COLO829 (cell line): ENCODE data around the gene SEMA5A.
A peak's percentile ranks its signal among the peaks of the same experiment; 100 is the strongest.

ENCODE experiments used
- DNase-seq: peaks from one replicate; pipeline ENCODE4 v3.0.0; 2012; ENCODE audit warnings: low spot score

The SEMA5A gene

DNA sequence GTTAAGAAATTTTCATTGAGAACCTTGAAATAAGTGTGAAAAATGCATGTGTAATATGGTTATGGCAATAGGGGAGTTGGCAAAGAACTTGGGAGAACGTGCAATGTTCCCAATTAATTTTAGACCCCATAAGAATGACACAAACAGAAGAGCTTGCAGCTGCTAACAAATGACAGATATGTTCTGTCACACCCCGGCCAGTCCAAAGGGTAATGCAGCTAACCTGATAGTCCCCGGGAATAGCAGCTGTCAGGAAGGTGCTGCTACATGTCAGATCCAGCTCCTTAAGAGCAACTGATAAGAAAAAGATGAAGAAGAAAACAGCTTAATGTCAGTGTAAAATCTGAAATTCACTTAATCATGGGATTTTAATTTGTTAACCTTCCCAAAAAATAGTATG, 30.4 kb downstream of the SEMA5A start:
- DNase-seq = no peak

DNA sequence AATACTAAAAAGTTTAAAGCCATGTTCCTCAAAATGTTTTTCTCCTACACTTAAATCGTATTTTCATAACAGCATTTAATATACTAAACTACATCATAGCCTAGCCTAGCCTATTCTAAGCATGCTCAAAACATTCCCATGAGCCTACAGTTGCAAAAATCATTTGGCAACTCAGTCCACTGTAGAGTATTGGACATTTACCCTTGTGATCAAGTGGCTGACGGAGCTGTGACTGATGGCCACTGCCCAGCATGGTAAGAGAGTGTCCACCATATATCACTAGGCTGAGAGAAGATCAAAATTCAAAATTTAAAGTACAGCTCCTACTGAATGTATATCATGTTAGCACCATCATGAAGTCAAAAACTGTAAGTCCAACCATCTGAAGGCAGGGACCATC, 30.9 kb downstream of the SEMA5A start:
- DNase-seq = no peak

DNA sequence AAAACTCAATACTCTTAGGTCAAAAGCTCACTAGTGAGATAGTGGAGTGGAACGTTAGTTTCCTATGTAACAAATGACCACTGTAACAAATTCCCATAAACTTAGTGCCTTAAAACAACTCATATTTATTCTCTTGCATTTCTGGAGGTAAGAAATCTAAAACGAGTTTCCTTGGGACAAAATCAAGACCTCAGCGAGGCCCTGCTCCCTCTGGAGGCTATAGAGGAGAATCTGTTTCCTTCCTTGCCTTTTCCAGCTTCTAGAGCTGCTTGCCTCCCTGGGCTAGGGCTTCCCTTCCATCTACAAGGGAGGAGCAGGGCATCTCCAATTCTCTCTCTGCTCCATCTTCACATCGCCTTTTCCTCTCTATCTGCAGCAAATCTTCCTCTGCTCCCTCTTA, 32.0 kb downstream of the SEMA5A start:
- no peak for DNase-seq

DNA sequence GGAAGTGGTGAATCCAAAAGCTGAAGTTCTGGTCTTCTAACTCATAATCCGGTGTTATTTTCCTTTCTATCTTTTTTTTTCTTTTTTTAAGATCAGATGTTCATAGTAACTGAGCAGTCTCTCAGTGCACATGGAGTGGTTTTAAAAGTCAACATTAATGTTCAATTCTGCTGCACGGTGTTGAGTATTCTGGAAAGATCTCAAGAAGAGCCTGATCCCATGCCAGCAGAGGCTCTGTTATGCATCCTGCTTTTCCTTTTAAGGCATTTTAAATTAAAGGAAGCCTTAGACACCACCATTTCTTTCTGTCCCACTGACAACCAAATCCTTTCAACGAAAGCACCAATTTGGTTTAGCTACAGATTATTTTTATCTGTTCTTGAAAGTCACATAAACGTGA, 33.4 kb downstream of the SEMA5A start:
- no peak for DNase-seq

DNA sequence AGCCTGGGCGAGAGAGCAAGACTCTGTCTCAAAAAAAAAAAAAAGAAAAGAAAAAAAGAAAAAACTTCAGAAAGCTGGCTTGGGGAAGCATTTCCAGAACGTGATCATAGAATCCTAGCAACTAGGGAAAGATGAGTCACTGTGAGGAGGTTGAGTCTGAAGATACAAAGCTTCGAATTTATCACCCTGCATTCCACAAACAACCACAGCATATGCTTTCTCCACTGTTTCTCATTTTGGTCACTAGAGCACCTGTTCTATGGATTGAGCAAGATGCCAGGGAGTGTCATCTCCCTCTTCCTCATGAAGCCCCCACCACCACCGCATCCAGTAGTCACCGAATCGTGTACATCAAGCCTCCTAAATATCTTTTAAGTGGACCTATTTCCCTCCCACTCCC, 37.9 kb downstream of the SEMA5A start:
- peak; percentile 13 for DNase-seq

DNA sequence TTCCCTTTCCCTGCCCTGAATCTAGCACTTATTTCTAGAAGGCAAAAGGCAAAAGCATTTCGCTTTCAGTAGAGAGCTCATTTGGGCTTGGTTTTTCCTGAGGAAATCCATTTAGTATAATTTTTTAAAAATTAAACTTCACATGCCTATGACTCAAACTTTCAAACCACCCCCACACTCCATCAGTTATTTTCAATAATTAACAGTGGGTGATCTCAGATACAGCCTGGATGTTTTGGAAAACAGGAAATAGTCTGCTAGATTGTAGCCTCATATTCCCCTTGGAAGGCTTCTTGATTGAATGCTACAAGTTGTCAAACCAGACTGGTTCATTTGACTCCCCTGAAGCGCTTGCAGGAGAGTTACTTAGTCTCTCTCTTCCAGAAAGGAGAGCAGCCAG, 40.6 kb downstream of the SEMA5A start:
- peak; percentile 24 for DNase-seq

DNA sequence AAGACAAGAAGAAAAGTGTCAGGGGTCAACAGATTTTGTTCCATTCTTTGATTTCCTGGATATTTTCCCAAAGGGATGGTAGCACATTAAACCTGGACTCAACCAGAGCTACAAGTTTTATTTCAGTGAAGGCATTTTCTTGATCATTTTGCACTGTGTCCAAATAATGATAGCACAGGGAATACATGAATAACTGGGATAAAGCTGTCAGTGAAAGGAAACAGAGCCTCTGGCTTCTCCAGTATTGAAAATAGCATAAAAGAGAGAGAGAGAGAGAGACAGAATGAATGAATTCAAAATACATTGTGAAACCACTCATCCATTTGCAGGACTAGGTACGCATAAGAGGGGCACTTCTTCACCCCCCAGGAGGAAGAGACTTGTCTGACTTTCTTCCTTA, 43.0 kb downstream of the SEMA5A start:
- DNase-seq = no peak

DNA sequence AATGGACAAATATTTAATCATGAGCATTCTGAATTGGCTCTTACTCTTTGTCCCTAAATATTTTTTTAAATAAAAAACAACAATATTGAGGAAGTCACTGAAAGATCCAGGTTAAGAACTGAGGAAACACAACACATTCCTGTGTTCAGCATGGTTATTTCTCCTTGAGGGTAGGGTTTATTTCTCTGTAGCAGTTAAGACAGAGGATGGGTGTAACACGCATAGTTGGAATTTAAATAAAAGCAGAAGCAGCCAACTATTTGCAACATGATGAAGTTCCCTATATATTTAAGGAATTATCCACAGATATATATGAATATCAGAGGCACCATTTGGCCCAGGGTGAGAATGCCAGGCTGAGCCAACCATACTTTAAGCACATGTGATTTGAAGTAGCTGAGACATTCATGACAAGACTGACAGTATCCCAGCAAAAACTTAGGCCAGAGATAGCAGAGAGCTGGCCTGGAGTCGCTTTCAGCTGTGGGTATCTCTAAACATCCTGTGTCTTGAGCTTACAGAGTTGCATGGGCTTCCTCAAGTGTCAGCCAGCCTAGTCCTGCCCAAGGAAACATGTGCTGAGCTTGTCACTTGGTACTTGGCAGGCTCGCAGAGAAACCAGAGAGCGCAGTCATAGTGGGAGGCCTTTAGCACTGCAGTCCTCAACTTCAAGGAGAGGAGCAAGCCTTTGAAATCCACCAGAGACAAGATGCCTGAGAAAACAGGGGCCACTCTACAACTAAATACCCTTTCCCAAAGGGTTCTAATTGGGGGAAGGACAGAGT, 43.6 kb downstream of the SEMA5A start:
- no peak for DNase-seq

DNA sequence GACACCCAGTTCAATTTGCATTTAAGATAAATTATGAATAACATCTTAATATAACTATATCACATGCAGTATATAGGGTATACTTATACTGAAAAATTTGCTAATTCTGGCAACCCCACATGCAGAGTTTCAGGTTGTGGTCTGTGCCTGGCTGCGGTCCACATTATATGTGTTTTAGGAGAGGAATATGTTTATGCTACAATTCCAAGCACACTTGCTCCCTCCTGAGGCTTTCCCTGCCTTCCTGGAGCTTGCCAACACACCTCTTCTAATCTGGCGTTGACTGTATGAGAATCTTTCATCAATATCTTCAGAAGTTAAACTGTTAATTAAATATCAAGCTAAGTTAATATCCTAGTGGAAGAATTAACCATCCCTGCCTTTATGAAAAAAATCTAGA, 45.2 kb downstream of the SEMA5A start:
- no peak for DNase-seq

DNA sequence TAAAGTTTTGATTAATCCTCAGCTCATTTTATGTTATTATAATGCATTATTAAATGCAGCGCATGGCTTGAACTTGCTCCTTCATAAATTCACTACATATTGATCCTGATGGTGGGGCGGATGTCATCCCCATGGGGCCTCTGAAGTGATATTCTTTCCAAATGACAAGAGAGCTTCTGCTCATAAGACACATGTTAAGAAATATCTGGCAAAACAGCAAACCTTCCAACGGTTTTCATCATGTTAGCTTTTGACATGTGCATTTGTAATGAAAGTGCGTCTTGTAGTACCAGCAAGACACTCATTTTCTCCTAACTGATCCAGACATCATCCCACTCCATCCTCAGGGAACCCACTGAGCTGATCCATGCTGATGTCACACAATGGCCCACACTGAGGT, 45.7 kb downstream of the SEMA5A start:
- DNase-seq = no peak

DNA sequence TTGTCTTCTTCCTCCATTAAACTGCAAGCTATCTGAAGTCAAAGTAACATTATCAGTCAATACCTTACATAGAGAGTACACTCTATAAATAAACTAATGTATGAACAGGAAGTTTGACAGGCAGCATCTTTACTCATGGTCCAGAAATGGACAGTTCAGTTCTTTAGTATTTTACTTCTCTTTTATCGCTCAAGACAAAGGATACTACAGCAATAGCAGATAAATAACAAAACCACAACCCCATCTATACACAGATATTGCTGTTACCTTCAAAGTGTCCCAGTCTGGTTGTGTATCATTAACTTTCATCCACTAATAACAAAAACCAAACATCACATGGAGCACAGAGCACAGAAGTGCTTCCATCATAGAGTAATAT, 46.4 kb downstream of the SEMA5A start:
- no peak for DNase-seq

DNA sequence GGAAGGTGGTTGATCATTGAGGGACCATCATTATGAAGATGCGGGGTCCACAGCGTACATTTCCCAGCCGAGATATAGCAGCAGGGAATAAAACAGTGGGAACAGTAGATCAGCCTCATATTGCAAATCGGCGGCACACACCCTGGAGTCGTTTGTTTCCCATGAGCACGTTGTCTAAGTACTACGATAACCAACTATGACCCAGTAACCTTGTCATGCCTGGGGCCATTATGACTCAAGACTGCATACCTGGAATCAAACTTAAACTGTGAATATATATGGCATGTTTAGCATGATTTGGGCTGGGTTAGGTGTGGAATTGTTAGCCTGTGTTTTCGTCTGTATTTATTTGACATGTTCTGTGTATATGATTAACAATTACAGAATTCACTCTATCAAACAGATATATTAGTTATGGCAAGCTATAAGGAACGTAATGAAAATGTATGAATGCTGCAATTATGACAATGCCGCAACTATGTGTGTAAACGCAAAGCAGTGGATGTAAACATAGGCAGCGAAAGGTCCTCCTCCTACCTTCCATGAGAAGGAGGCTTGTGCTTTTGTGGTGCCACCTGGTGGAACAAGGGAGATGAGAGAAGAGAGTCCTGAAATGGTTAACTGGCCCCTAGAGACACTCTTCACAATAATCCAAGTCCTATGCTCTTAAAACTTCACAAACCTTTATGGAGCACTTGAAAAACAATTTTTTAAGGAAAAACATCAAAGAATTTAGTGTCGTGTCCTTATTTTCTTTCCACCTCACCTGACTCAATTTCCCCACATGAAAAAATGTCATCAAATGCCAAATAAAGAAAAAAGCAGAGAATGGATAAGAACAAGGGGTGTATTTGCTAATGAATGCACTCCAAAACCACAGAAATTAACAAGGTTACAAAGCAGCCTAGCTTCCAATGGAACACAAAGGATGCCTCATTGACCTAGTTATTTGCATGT, 47.1 kb downstream of the SEMA5A start:
- peak; percentile 21 for DNase-seq

DNA sequence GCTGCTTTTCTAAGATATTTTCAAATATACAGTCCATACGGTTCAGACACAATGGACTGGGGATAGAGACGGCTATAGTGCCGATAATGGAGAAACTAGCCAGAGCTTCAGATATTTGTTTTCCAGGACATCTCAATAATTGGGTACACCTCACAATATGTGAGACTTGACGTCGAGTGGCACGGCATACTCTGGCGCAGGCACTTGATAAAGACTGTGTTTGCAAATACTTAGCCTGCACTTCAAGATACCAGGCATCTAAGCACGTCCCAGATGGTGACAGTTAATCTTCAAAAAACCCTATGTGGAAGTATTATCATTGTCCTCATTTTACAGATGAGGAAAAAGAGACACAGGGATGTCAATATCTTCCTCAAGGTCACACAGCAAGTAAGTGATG, 48.5 kb downstream of the SEMA5A start:
- DNase-seq = no peak

DNA sequence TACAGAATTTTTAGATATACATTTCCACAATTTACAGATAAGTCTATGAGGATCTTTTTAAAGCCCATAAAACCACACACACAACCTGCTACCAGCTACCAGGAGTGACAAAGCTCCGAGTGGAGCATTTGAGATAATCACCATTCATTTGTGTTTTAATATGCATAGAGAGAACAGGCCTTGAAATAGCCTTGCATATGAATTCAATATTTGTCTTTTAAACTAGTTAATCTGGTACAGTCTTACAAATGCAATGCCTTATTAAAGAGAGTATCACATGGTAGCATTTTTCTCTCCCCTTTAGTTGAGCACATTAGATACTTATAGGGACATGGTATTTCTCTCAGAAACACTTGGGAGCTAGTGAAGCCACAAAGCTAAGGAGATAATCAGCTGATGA, 49.1 kb downstream of the SEMA5A start:
- DNase-seq = no peak

DNA sequence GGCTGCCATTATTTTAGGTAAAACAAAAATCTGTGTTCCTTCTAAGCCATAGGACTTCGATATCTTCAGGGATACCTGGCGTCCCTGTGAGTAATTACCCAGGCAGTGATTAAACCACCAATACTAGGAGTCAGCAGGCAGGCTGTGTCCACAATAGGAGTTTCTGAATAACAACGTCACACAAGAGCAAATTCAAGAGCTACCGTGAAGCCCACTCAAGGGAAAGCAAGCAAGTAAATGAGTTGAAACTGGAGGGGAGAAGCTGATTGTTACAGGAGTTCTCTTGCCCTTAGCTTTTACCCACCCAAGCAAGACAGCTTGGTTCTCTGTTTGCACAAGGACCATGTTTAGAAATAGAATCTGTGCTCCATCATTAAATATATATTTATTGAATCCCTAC, 50.8 kb downstream of the SEMA5A start:
- no peak for DNase-seq

DNA sequence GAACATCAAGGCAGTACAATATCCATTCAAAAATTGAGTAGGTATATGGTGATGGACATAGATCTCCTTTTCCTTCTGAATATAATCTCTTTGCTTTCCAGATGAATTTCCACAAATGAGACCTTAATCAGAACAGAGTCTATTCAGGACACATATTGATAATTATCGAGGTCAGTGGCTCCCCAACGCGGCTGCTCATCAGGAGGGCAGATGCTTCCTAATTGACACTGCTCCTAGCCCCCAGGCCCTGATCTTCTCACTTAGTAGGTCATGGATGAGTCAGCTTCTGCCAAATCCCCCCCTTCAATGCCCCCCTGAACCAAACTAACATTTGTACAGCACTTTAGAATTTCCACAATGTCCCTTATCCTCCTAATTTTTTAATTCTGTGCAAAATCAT, 51.6 kb downstream of the SEMA5A start:
- no peak for DNase-seq

DNA sequence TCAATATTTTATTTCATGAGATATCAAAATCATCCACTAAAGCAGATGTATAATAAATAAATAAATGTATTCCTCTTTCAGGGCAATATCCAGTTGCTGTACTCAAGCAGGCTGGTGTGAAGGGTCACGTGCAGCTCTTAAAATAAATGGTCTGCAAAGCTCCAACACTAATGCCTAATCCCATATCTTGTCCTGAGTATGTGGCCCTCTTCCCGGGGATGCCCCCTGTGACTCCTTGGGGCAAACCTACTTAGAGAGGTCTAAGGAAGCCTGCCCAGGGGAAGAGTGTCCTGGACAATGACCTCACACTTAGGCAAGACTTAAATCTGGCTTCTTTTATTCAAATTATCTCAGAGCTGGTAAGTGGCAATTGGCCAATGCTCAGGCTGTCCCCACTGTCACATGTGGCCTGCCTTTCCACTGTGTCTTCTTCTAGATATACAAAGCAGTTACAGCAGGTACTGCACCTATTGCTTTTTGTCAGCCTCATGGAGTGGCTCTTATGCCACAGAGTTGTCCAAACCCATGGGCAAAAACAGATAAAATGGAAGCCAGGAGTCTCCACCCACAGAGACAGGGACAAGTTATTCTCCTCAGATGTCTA, 55.3 kb downstream of the SEMA5A start:
- DNase-seq = no peak

DNA sequence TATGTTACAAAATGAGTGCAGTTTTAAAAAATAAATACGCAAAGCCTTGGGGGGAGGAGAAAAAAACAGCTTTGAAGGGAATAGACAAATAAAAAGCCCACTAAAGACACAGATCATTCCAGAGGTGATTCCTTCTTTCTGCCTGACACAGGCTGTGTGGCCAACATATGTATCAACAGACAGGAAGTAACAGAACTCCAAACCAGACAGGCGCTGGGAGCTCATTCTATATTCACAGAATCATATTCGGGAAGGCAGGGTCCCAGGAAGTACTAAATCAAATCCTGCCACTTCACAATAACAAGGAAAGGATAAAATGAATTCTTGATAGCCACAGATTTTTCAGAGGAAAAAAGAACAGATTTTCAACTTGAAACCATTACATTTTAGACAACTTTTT, 62.1 kb downstream of the SEMA5A start:
- DNase-seq = no peak

DNA sequence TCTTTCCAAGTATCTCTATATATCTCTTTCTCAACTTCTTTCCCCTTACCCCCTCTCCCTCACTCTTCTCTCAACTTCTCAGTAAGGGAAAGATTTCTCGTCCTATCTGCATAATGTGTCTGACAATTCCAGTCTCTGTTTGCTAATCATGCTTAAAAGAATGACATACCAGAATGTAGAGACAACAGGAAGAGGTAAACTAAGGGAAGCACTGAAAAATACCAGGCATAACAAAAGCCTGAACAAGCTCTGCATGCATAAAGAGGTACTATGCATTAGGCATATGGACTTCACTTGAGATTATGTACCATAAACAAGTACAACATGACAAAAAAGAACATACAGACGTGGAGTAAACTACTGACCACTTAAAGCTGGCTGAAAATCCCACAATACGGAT, 62.6 kb downstream of the SEMA5A start:
- no peak for DNase-seq

DNA sequence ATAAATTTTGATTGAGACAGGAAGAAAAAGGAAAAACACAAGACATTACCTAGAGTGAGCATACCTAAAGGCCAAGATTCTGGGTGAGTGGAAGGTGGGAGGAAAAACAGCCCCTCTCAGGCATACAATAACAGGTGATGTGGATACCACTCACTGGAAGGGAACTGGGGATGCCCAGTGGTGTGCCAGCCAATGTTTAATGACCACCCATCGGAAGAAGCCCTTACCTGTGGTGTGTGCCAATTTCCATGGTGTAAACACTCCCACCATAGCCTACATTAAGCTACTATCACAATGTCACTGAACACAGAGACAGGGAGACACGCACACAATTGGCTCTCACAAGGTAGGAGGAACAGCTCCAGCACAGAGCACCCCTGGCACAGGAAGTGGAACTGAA, 63.5 kb downstream of the SEMA5A start:
- no peak for DNase-seq

DNA sequence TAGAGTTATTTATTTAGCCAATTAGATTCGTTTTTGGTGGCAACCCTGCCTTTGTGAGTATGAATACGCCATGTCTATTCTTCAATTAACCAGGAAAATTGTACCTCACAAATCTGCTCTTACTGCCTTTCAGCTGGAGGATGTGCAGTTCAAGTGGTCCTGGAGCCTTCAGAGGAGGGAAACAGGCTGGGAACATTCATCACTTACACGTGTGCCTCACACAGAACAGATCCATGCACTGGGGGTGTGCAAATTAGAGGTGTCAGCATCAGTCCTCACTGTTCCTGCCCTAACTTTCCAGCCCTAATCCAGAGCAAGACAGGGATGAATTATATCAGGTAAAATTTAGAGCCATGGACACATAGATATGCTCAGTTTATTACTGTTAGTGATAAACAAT, 65.4 kb downstream of the SEMA5A start:
- no peak for DNase-seq

DNA sequence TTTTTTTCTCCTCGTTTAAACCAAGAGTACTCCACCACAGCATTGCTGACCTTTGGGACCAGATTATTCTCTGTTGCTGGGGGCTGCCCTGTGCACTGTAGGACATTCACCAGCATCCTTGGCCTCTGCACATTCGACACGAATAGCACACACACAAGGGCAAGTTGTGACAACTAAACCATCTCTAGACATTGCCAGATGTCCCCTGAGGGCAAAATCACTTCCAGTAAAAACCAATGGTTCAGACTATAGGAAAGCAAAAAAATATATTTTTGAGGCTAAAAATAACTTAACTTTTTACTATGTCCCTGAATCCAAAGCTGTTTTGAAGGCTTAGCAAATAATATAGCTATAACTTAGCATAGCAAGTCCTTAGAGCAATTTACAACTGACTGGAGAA, 65.9 kb downstream of the SEMA5A start:
- no peak for DNase-seq

DNA sequence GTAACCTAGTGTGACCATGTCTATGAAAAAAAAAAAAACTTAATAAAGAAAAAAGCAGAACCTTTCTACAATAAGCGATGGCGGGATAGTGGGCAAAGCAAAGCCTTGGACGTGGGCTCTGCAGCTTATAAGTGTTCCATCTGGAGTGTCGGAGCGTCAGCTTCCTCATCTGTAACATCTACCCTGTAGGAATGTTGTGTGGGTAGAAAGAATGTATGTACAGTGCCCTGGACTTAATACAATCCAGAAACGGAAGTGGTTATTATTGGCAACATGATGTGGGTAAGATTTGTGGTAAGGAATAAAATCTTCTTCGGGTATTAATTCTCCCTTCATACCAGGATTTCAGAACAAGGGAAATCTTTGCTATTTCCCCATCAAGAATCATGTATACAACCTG, 66.5 kb downstream of the SEMA5A start:
- no peak for DNase-seq
